Duodenal mucosa (tissue), 2 donors: ENCODE results near the gene CELF5.
A peak's percentile ranks its signal among the peaks of the same experiment; 100 is the strongest.

Experiments
- H3K27ac ChIP-seq: one replicate; pipeline ENCODE4 v1.7.0; 2013; ENCODE audit warnings: low read depth, low read length
- H3K27me3 ChIP-seq, 2 donors: one replicate each; pipeline ENCODE4 v1.7.0; 2013; ENCODE audit warnings: low read length in 2 of 2, control low read depth in 1 of 2; ENCODE audit not compliant: insufficient read depth in 2 of 2, control insufficient read depth in 1 of 2
- H3K36me3 ChIP-seq, 2 donors: one replicate each; pipeline ENCODE4 v1.7.0; 2013; ENCODE audit warnings: low read length in 2 of 2, control low read depth in 1 of 2; ENCODE audit not compliant: insufficient read depth in 2 of 2, control insufficient read depth in 1 of 2
- H3K4me1 ChIP-seq, 2 donors: one replicate each; pipeline ENCODE4 v1.7.0; 2013; ENCODE audit warnings: low read length in 2 of 2, control low read depth in 1 of 2; ENCODE audit not compliant: insufficient read depth in 2 of 2, control insufficient read depth in 1 of 2
- H3K4me3 ChIP-seq, 2 donors: one replicate each; pipeline ENCODE4 v1.7.0; 2013; ENCODE audit warnings: low read length in 2 of 2, low read depth in 1 of 2
- H3K9ac ChIP-seq, 2 donors: one replicate each; pipeline ENCODE4 v1.7.0; 2013; ENCODE audit warnings: low read length in 2 of 2, low read depth in 1 of 2
- H3K9me3 ChIP-seq, 2 donors: one replicate each; pipeline ENCODE4 v1.7.0; 2013; ENCODE audit warnings: low read length in 2 of 2, control low read depth in 1 of 2; ENCODE audit not compliant: control insufficient read depth in 1 of 2

The CELF5 gene

DNA sequence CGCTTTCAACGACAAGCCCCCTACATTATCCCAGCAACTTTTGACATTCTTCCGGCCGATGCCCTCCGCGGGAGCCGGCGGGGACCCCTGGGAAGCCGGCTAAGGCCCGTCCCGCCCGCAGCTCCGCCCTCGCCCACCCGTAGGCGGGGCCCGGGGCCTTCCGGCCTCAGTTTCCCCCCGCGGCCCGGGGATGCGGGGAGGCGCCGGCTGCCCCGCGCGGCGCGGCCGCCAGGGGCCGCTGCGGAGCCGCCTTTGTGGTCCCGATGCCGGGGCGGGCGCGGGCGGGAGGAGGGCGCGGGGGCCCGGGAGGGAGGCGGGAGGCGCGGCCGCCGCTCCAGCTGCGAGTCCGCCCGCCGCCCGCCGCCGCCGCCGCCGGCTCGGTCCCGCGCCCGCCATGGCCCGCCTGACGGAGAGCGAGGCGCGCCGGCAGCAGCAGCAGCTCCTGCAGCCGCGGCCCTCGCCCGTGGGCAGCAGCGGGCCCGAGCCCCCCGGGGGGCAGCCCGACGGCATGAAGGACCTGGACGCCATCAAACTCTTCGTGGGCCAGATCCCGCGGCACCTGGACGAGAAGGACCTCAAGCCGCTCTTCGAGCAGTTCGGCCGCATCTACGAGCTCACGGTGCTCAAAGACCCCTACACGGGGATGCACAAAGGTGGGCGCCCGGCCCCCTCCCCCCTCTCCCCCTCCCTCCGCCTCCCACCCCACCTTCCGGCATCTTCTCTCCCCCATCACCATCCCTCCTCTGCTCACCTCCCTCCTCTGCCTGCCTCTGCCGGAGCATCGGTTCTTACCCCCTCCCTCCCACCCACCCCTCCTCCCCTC lies at the start of gene CELF5:
Gene CELF5 (plus strand): TSS at position 316 of the 823 bp plus-strand sequence. CDS start 79 bp downstream, at position 395.
- no peaks in the 10 kb centered on the region for H3K4me1 ChIP-seq
- H3K4me3 ChIP-seq = no peak within 1 kb of the TSS
- H3K27ac ChIP-seq = no peak within 1 kb of the TSS
- no peak within 1 kb of the TSS for H3K9ac ChIP-seq
- peaks cover 35 to 43% of the 10 kb centered on the region in 2 donors for H3K27me3 ChIP-seq
- H3K36me3 ChIP-seq = no peaks in the 10 kb centered on the region
- H3K9me3 ChIP-seq = no peaks in the 10 kb centered on the region

GRCh38 chr19:3175781-3176714 lies 48.4 kb upstream of the CELF5 start:
- Histone ChIP-seq H3K4me1 (peaks cover 16% of the 10 kb centered on the region in 2 donors), H3K27me3 (no peaks in the 10 kb centered on the region), H3K9ac (peak overlapping the region; percentile 12 to 48), H3K36me3 (no peaks in the 10 kb centered on the region), H3K27ac (peak overlapping the region; percentile 46), H3K4me3 (no peak overlapping the region), H3K9me3 (no peaks in the 10 kb centered on the region)

GRCh38 chr19:3176715-3177501 lies 47.6 kb upstream of the CELF5 start:
- no peak overlapping the region for H3K27ac ChIP-seq
- no peaks in the 10 kb centered on the region for H3K9me3 ChIP-seq
- H3K4me1 ChIP-seq = peaks cover 16% of the 10 kb centered on the region in 2 donors
- H3K9ac ChIP-seq = peak overlapping the region in 1 of 2 donors; percentile 48
- H3K36me3 ChIP-seq = no peaks in the 10 kb centered on the region
- H3K27me3 ChIP-seq = no peaks in the 10 kb centered on the region
- peak overlapping the region in 1 of 2 donors; percentile 19 for H3K4me3 ChIP-seq

DNA sequence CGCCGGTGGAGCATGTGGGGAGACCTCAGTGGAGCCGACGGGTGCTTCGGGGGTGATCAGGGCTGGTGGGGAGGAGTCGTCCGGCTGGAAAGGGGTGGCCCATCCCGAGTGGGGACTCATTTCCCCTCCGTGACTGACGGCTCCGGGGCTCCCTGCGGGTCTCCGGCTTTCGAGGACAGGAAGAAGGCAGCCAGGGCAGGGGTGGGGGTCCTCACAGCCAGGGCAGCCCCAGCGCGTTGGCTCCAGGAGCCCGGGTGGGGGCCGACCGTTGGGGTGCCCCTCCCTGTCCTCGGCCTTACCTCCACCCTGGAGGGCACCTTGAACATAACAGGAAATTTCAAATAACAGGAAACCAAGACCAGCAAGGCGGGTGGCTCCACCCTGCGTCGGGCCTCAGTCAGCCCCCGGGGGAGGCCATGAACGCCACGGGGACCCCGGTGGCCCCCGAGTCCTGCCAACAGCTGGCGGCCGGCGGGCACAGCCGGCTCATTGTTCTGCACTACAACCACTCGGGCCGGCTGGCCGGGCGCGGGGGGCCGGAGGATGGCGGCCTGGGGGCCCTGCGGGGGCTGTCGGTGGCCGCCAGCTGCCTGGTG lies 46.0 kb upstream of the CELF5 start, which contains the start of gene S1PR4:
Gene S1PR4 (plus strand): TSS at position 393 of the 596 bp plus-strand sequence. CDS start 24 bp downstream, at position 417.
- Histone ChIP-seq H3K9me3 (no peaks in the 10 kb centered on the region), H3K4me1 (peaks cover 16% of the 10 kb centered on the region in 2 donors), H3K27me3 (no peaks in the 10 kb centered on the region), H3K4me3 (peak within 1 kb of the TSS; percentile 53 to 55), H3K27ac (peak within 1 kb of the TSS; percentile 62), H3K9ac (peak within 1 kb of the TSS; percentile 47 to 66), H3K36me3 (no peaks in the 10 kb centered on the region)

DNA sequence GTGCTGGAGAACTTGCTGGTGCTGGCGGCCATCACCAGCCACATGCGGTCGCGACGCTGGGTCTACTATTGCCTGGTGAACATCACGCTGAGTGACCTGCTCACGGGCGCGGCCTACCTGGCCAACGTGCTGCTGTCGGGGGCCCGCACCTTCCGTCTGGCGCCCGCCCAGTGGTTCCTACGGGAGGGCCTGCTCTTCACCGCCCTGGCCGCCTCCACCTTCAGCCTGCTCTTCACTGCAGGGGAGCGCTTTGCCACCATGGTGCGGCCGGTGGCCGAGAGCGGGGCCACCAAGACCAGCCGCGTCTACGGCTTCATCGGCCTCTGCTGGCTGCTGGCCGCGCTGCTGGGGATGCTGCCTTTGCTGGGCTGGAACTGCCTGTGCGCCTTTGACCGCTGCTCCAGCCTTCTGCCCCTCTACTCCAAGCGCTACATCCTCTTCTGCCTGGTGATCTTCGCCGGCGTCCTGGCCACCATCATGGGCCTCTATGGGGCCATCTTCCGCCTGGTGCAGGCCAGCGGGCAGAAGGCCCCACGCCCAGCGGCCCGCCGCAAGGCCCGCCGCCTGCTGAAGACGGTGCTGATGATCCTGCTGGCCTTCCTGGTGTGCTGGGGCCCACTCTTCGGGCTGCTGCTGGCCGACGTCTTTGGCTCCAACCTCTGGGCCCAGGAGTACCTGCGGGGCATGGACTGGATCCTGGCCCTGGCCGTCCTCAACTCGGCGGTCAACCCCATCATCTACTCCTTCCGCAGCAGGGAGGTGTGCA lies 45.3 kb upstream of the CELF5 start:
- peak overlapping the region; percentile 53 to 55 for H3K4me3 ChIP-seq
- no peaks in the 10 kb centered on the region for H3K9me3 ChIP-seq
- no peaks in the 10 kb centered on the region for H3K27me3 ChIP-seq
- no peaks in the 10 kb centered on the region for H3K36me3 ChIP-seq
- H3K4me1 ChIP-seq = peaks cover 16% of the 10 kb centered on the region in 2 donors
- H3K27ac ChIP-seq = peak overlapping the region; percentile 62
- peak overlapping the region; percentile 43 to 66 for H3K9ac ChIP-seq

DNA sequence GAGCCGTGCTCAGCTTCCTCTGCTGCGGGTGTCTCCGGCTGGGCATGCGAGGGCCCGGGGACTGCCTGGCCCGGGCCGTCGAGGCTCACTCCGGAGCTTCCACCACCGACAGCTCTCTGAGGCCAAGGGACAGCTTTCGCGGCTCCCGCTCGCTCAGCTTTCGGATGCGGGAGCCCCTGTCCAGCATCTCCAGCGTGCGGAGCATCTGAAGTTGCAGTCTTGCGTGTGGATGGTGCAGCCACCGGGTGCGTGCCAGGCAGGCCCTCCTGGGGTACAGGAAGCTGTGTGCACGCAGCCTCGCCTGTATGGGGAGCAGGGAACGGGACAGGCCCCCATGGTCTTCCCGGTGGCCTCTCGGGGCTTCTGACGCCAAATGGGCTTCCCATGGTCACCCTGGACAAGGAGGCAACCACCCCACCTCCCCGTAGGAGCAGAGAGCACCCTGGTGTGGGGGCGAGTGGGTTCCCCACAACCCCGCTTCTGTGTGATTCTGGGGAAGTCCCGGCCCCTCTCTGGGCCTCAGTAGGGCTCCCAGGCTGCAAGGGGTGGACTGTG lies 44.6 kb upstream of the CELF5 start:
- Histone ChIP-seq H3K4me1 (peaks cover 16 to 21% of the 10 kb centered on the region in 2 donors), H3K27ac (no peak overlapping the region), H3K4me3 (peak overlapping the region; percentile 53 to 55), H3K9ac (peak overlapping the region; percentile 43 to 66), H3K36me3 (no peaks in the 10 kb centered on the region), H3K27me3 (no peaks in the 10 kb centered on the region), H3K9me3 (no peaks in the 10 kb centered on the region)

DNA sequence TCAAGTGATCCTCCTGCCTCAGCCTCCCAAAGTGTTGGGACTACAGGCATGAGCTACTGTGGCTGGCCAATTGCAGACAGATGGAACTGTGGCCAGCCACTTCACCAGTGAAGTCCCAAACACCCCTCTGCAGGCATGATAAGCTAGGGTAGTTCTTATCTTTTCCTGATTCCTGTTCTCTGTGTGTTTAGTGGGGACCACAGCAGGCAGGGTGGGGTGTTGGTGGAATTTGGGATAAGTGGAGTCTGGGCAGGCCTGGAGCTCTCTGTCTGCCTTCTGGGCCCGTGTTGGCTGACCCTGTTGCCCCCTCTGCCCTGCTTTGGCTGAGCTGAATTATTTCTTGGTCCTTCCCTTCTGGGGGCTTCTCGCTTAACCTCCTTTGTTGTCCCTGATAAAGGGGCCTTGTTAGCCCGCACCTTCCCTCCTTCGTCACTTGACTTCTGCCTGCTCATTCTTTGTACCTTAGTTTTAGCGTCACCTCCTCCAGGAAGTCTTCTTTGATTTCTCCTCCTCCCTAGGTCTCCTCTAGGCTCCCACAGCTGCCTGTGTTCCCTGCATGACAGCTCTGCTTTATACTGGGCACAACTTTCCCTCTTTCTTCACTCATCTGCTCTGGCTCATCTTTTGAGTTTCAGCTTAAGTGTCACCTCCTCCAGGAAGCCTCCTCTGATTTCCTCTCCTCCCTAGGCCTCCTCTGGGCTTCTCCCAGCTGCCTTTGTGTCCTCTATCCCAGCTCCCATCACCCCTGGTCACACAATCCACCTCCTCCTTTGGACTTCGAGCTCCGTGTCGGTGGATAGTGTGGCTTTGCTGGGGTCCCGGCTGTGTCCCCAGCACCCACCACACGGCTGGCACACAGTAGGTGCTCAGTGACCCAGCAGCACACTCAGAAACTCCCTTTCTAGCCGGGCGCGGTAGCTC lies 40.5 kb upstream of the CELF5 start:
- Histone ChIP-seq H3K27me3 (no peaks in the 10 kb centered on the region), H3K4me1 (peaks cover 20 to 34% of the 10 kb centered on the region in 2 donors), H3K9me3 (no peaks in the 10 kb centered on the region), H3K27ac (no peak overlapping the region), H3K9ac (no peak overlapping the region), H3K4me3 (no peak overlapping the region), H3K36me3 (no peaks in the 10 kb centered on the region)

- Histone ChIP-seq H3K9ac (peak overlapping the region; percentile 60 to 94), H3K4me1 (peaks cover 29 to 43% of the 10 kb centered on the region in 2 donors), H3K27ac (peak overlapping the region; percentile 79), H3K27me3 (no peaks in the 10 kb centered on the region), H3K9me3 (no peaks in the 10 kb centered on the region), H3K4me3 (peak overlapping the region; percentile 81), H3K36me3 (peaks cover 0 to 3% of the 10 kb centered on the region in 2 donors)
Measured at GRCh38 chr19:3184847-3185460, 39.5 kb upstream of the CELF5 start.
